Measurements from ENCODE around the gene FOXF1. TPM values are rescaled to one million over a fixed set of nuclear protein-coding genes. Genes with fewer than 3 reads are reported as not detected.

The FOXF1 gene
- total and polyA plus RNA-seq, 2 of the 13 experiments (the other 11 are each of a cell fraction or from before 2014, with no cell fraction given): not detected

DNA sequence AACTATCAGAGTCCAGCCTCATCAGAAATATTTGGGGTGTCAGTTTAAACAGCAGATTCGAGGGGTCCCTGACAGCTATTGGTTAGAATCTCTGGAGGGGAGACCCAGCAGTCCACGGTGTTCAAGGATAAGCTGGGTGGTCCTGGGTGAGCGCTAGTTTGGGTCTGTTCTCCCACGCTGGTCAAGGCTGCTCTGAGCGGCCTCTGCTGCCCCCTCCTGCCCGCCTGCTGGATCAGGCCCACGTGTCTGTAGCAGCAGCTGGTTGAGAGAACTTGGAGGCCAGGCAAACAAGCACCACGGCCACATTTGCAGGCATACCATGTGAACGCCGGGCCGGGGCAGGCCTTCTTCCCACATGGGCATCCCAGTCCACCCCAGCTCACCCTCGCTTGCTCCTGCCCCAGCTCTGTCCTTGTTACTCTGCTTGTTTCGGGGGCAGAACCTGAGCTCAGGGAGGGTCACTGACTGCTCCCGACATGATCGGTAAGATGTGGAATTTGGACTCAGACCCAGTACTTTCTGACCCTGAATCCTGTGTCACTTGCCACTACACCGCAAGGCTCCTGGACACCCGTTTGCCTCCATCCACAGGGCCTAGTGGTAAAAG, 7.4 kb downstream of the FOXF1 start (continued):
- TF ChIP-seq, protein P1, sequence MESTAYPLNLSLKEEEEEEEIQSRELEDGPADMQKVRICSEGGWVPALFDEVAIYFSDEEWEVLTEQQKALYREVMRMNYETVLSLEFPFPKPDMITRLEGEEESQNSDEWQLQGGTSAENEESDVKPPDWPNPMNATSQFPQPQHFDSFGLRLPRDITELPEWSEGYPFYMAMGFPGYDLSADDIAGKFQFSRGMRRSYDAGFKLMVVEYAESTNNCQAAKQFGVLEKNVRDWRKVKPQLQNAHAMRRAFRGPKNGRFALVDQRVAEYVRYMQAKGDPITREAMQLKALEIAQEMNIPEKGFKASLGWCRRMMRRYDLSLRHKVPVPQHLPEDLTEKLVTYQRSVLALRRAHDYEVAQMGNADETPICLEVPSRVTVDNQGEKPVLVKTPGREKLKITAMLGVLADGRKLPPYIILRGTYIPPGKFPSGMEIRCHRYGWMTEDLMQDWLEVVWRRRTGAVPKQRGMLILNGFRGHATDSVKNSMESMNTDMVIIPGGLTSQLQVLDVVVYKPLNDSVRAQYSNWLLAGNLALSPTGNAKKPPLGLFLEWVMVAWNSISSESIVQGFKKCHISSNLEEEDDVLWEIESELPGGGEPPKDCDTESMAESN (CRISPR knock-in tag; conservative IDR thresholded peaks at IDR 0.05): no peak
- TF ChIP-seq ZNF136 (CRISPR knock-in tag; IDR thresholded peaks at IDR 0.05; ENCODE audit: low read depth) (no peak), ATRX (CRISPR knock-in tag; IDR thresholded peaks at IDR 0.05; ENCODE audit: borderline replicate concordance) (no peak), ZFYVE20 (CRISPR knock-in tag; IDR thresholded peaks at IDR 0.05; ENCODE audit: borderline replicate concordance, low read depth) (no peak), RFX5 (IDR thresholded peaks at IDR 0.05; ENCODE audit: low read depth, low read length) (no peak), PPARG (CRISPR knock-in tag; conservative IDR thresholded peaks at IDR 0.05) (no peak), PHF5A (CRISPR knock-in tag; IDR thresholded peaks at IDR 0.05; ENCODE audit: low read depth, unreplicated experiment) (no peak), SIN3B (IDR thresholded peaks at IDR 0.05; ENCODE audit: low read length) (no peak), ZNF10 (CRISPR knock-in tag; IDR thresholded peaks at IDR 0.05; ENCODE audit: borderline replicate concordance, low read depth) (no peak), ISL2 (CRISPR knock-in tag; IDR thresholded peaks at IDR 0.05) (no peak), ETV5 (CRISPR knock-in tag; IDR thresholded peaks at IDR 0.05; ENCODE audit: borderline replicate concordance) (no peak), ZNF792 (CRISPR knock-in tag; IDR thresholded peaks at IDR 0.05) (no peak), PHF8 (CRISPR knock-in tag; IDR thresholded peaks at IDR 0.05) (no peak), ZNF776 (CRISPR knock-in tag; IDR thresholded peaks at IDR 0.05) (no peak), ZNF282 (IDR thresholded peaks at IDR 0.05; ENCODE audit: partially characterized antibody) (no peak), PCBP1 (IDR thresholded peaks at IDR 0.05; ENCODE audit: borderline replicate concordance, low read depth, low read length) (no peak), PHF21A (CRISPR knock-in tag; IDR thresholded peaks at IDR 0.05) (no peak), ZNF781 (CRISPR knock-in tag; IDR thresholded peaks at IDR 0.05; ENCODE audit: borderline replicate concordance, not compliant biosample characterization) (no peak)
- TF ChIP-seq, protein P2, sequence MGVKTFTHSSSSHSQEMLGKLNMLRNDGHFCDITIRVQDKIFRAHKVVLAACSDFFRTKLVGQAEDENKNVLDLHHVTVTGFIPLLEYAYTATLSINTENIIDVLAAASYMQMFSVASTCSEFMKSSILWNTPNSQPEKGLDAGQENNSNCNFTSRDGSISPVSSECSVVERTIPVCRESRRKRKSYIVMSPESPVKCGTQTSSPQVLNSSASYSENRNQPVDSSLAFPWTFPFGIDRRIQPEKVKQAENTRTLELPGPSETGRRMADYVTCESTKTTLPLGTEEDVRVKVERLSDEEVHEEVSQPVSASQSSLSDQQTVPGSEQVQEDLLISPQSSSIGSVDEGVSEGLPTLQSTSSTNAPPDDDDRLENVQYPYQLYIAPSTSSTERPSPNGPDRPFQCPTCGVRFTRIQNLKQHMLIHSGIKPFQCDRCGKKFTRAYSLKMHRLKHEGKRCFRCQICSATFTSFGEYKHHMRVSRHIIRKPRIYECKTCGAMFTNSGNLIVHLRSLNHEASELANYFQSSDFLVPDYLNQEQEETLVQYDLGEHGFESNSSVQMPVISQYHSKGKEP (CRISPR knock-in tag; IDR thresholded peaks at IDR 0.05): no peak
- TF ChIP-seq, protein P3, sequence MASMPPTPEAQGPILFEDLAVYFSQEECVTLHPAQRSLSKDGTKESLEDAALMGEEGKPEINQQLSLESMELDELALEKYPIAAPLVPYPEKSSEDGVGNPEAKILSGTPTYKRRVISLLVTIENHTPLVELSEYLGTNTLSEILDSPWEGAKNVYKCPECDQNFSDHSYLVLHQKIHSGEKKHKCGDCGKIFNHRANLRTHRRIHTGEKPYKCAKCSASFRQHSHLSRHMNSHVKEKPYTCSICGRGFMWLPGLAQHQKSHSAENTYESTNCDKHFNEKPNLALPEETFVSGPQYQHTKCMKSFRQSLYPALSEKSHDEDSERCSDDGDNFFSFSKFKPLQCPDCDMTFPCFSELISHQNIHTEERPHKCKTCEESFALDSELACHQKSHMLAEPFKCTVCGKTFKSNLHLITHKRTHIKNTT (CRISPR knock-in tag; IDR thresholded peaks at IDR 0.05): no peak
- TF ChIP-seq, protein P4, sequence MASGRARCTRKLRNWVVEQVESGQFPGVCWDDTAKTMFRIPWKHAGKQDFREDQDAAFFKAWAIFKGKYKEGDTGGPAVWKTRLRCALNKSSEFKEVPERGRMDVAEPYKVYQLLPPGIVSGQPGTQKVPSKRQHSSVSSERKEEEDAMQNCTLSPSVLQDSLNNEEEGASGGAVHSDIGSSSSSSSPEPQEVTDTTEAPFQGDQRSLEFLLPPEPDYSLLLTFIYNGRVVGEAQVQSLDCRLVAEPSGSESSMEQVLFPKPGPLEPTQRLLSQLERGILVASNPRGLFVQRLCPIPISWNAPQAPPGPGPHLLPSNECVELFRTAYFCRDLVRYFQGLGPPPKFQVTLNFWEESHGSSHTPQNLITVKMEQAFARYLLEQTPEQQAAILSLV (CRISPR knock-in tag; IDR thresholded peaks at IDR 0.05; ENCODE audit: borderline replicate concordance): no peak

Data from HepG2 (cell line).